Tibial nerve (tissue), 4 donors: Measurements from ENCODE around the gene RYR1.

ENCODE experiments used
- EP300 ChIP-seq, 2 donors: sonication (generic); formaldehyde crosslinking; IDR thresholded peaks; one replicate each; pipeline ENCODE4 v1.6.1; 2017; ENCODE audit warnings: antibody characterized with exemption in 2 of 2, mild to moderate bottlenecking in 1 of 2
- POLR2A ChIP-seq, 2 donors: fragments of 450-650 bp; IDR thresholded peaks; one replicate each; pipeline ENCODE4 v1.6.1; 2017; ENCODE audit warnings: antibody characterized with exemption in 2 of 2, mild to moderate bottlenecking in 2 of 2, moderate library complexity in 2 of 2
- TF ChIP-seq, protein P1 (sequence below), 5 experiments: fragments of 200-600 bp in 3 of 5; fragments of 450-650 bp in 2 of 5; sonication (generic) in 3 of 5; IDR thresholded peaks; one replicate each; pipeline ENCODE4 v1.5.1; 2016 to 2019; ENCODE audit warnings: antibody characterized with exemption in 5 of 5, mild to moderate bottlenecking in 3 of 5, moderate library complexity in 2 of 5

- TF ChIP-seq POLR2A (IDR thresholded peaks at IDR 0.05) (no peak), EP300 (IDR thresholded peaks at IDR 0.05) (no peak)
- TF ChIP-seq, protein P1, sequence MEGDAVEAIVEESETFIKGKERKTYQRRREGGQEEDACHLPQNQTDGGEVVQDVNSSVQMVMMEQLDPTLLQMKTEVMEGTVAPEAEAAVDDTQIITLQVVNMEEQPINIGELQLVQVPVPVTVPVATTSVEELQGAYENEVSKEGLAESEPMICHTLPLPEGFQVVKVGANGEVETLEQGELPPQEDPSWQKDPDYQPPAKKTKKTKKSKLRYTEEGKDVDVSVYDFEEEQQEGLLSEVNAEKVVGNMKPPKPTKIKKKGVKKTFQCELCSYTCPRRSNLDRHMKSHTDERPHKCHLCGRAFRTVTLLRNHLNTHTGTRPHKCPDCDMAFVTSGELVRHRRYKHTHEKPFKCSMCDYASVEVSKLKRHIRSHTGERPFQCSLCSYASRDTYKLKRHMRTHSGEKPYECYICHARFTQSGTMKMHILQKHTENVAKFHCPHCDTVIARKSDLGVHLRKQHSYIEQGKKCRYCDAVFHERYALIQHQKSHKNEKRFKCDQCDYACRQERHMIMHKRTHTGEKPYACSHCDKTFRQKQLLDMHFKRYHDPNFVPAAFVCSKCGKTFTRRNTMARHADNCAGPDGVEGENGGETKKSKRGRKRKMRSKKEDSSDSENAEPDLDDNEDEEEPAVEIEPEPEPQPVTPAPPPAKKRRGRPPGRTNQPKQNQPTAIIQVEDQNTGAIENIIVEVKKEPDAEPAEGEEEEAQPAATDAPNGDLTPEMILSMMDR (IDR thresholded peaks at IDR 0.05) = no peak
Measured at GRCh38 chr19:38430931-38431330, 2.6 kb upstream of the RYR1 start.
